Activated CD8-positive, alpha-beta memory T cell treated with anti-CD3 and anti-CD28 coated beads for 48 hours (primary cell): ENCODE data around the gene CLPTM1.
"Not testable (repeated sequence)": the region's sequence is repeated elsewhere in the genome, so short reads cannot be mapped to it uniquely, and the experiment has no call there.

Experiments used
- DNase-seq, 3 experiments: peaks; one replicate each; pipeline ENCODE4 v3.0.0-alpha.2; 2020; ENCODE audit warnings: low read depth in 2 of 3, low spot score in 2 of 3

The CLPTM1 gene

GRCh38 chr19:44942067-44942571 lies 13.1 kb upstream of the CLPTM1 start, which contains the start of gene APOC4:
Gene APOC4 (plus strand): TSS chr19:44942237. CDS start chr19:44942278, 41 bp downstream.
- no peak for DNase-seq

DNA sequence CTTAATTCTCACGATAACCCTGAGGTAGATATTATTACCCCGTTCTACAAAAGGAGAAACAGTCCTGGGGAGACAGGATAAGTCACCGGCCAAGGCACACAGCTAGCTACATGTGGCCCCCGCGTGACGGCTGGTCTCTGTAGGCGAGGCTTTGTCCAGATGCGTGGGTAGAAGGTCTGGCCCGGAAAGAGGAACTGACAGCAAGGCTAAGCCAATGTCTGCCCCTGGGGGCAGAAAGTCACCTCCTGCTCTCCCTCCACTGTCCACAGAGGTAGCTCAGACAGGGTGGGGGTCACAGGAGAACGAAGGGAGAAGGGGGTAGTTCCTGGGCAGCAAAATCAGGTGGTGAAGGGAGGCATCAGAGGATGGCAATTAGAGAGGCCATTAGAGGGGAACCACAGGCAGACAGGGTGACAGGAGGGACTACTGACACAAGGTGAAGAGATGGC lies 11.4 kb upstream of the CLPTM1 start:
- DNase-seq: no peak

- no peak for DNase-seq
These were observed 8.1 kb upstream of the CLPTM1 start for GRCh38 chr19:44947041-44947581.

DNA sequence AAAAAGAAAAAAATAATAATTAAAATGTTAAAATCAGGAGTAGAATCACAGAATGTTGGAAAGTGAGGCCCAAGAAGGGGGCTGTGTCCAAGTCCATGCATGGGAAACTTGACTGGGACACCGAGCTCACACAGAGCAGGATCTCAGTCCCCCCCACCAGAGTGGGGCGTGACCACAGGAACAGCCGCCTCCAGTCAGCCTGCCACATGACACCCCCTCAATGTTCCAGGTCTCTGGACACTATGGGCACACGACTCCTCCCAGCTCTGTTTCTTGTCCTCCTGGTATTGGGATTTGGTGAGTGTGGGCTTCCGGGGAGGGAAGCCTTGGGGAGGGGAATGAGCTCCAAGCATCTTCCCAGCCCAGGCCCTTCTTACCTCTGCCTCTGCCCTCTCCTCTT lies 6.9 kb upstream of the CLPTM1 start:
- DNase-seq: no peak

DNA sequence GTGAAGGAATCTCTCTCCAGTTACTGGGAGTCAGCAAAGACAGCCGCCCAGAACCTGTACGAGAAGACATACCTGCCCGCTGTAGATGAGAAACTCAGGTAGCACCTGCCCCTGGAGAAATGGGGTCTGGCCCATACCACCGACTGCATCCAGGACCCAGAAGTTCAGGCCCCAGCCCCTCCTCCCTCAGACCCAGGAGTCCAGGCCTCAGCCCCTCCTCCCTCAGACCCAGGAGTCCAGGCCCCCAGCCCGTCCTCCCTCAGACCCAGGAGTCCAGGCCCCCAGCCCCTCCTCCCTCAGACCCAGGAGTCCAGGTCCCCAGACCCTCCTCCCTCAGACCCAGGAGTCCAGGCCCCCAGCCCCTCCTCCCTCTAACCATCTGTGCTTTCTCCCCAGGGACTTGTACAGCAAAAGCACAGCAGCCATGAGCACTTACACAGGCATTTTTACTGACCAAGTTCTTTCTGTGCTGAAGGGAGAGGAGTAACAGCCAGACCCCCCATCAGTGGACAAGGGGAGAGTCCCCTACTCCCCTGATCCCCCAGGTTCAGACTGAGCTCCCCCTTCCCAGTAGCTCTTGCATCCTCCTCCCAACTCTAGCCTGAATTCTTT lies 6.3 kb upstream of the CLPTM1 start:
- DNase-seq: no peak

- DNase-seq: no peak
These were observed 5.6 kb upstream of the CLPTM1 start for GRCh38 chr19:44949550-44949949.

DNA sequence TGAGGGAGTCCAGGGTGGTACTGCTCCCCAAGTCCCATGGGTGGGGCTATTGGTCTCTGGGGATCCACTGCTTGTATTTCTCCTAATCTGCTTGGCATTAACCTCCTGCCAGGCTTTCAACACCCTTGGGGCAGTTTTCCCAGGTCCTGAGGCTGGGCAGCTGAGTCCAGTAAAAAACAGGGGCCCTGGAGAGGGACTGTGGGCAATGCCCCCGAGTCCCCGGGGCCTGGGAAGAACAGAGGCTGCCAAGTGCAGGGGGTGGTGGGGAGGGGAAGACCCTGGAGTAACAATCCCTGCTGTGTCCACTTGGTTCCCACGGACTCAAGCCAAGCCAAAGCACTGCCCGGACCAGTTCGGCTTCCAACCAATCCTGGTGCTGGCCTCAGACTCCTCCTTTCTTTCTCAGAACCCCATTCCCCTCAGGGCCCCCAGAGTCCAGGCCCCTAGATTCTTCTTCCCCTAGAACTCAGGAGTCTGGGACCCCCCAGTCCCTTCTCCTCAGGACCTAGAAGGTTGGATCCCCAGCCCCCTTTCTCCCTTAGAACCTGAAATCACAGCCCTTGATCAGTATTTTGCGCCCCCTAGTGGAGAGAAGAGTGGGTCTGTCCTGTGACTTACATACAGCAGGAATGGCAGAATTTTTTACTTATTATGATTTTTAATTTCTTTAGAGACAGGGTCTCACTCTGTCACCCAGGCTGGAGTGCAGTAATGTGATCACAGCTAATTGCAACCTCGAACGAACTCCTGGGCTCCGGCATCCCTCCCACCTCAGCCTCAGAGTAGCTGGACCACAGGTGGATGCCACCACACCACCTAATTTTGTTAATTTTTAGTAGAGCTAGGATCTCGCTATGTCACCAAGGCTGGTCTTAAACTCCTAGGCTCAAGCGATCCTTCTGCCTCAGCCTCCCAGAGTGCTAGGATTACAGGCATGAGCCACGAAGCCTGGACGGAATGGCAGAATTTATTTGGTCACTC lies 3.7 kb upstream of the CLPTM1 start:
- peak in 1 of 3 experiments; percentile 38 for DNase-seq

- DNase-seq: no peak
These were observed 917 bp upstream of the CLPTM1 start for GRCh38 chr19:44954278-44954648.

GRCh38 chr19:44955505-44956439 lies 592 bp downstream of the CLPTM1 start:
- DNase-seq: no peak

DNA sequence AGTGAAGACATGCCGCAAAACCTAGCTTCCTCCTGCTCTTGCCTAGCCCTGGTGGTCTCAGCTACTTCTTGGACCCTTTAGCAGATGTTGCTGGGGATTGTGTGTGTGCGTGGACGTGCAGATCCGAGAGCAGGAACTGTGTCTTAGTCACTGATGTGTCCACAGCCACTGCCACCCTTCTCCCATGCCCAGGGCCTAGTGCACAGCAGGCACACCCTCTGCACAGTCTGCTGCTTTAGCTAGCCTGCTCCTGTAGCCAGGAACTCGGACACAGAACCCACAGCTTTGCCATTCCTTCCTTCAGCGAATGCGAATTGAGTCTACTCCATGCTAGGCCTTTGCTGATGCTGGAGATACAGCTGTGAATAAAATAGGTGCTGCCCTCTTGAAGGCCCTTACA lies 2.3 kb downstream of the CLPTM1 start:
- DNase-seq: no peak

GRCh38 chr19:44958090-44958489 lies 2.9 kb downstream of the CLPTM1 start:
- no peak for DNase-seq

- DNase-seq: no peak
These were observed 4.5 kb downstream of the CLPTM1 start for GRCh38 chr19:44959691-44960090.

- DNase-seq: no peak
These were observed 5.9 kb downstream of the CLPTM1 start for GRCh38 chr19:44960906-44961728.

DNA sequence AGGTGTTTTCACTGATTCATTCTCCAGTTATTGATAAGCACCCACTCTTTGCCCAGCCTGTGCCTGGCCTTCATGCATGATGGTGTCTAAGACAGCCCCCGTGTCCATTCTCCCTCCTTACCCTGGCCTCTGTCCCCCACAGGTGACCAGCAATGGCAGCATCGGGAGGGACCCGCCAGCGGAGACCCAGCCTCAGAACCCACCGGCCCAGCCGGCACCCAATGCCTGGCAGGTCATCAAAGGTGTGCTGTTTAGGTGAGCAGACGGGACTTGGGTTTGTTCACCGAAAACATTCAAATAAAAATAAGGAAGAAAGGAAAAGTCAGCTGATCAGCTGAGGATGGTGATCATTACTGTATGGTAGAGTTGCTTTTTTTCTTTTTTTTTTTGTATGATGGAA lies 6.6 kb downstream of the CLPTM1 start:
- DNase-seq: no peak

DNA sequence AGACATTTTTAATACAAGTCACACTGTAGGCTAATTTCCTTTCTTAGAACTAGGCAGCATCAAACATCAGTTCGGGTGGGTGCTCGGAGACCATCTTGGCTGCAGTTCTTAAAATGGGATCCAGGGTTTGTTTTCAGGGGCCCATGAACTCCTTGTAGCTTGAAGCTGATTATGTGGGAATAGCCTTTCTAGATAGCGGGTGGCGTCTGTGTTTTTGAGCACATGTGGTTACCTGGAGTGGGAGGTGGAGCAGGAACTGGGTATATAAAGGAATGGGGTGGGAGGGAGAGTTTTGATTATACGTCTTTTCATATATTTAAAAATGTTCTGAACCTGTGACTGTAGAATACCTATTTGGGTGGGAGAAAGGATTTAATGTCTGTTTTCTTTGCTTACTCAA lies 12.9 kb downstream of the CLPTM1 start:
- DNase-seq: no peak

DNA sequence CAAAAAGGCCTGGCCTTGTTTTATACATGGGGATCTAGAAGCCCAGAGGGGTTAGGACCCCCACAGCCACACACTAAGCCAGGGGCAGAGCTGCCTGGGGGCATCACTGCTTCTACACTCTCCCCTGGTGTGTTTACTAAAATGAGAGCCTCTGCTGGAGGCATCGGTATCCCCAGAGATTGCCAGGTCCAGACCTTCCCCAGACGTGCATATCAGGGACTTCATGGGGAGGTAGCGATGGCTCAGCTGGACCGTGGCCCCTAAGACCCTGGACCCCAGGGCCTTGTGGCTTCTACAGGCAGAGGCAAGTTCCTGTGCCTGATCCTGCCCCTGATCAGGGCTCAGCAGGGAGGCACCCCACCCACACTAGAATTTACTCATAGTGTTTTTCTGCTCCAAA lies 13.5 kb downstream of the CLPTM1 start:
- no peak for DNase-seq

DNA sequence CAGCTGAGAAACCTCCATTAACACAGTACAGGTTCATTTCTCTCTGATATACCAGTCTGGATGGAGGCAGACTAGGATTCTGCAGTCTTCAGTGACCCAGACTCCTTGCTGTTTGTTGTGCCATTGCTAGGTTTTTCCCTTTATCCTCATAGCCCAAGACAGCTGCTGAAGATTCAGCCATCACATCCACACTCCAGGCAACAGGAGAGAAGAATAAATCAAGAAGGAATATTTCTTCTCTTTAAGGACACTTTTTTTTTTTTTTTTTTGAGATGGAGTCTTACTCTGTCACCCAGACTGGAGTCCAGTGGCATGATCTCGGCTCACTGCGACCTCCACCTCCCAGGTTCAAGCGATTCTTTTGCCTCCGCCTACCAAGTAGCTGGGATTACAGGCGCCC lies 14.3 kb downstream of the CLPTM1 start:
- DNase-seq: no peak

GRCh38 chr19:44971451-44971850 lies 16.3 kb downstream of the CLPTM1 start:
- not testable (repeated sequence) for DNase-seq

DNA sequence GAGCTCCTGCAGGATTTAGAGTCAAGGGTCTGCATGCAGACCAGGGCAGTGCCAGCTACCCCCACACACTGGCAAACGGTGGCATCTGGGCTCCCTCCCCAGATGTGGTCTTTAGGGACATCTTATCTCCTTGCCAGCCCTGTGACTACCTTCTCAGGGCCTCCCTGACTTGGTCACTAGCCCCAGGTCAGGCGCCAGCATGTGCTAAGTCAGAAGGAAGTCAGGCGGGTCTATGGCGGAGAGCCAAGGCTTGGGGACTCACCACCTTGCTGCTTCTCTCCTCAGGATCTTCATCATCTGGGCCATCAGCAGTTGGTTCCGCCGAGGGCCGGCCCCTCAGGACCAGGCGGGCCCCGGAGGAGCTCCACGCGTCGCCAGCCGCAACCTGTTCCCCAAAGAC lies 17.6 kb downstream of the CLPTM1 start:
- no peak for DNase-seq
